Measurements from ENCODE around the gene RFWD3.

The RFWD3 gene

GRCh38 chr16:74652249-74652648, 14.4 kb downstream of the RFWD3 start:
- no peak overlapping the region for H3K4me2 ChIP-seq (ENCODE audit: low read depth, low read length)
- peaks cover 57% of the 10 kb centered on the region for H3K79me2 ChIP-seq (ENCODE audit: low read length)
- no peaks in the 10 kb centered on the region for H3K27me3 ChIP-seq (replicated peaks; ENCODE audit: insufficient read depth, low read length)
- no peaks in the 10 kb centered on the region for H3K4me1 ChIP-seq (ENCODE audit: low read length)
- DNase-seq, result no peak
- H3K9me2 ChIP-seq (replicated peaks; ENCODE audit: insufficient read depth, low read length), result no peaks in the 10 kb centered on the region
- H4K20me1 ChIP-seq (ENCODE audit: insufficient read depth, low read length), result no peaks in the 10 kb centered on the region
- H2AFZ ChIP-seq (ENCODE audit: low read length), result no peak overlapping the region
- no peaks in the 10 kb centered on the region for H3K9me3 ChIP-seq (replicated peaks; ENCODE audit: insufficient read depth, low read length)
- H3K27ac ChIP-seq (ENCODE audit: low read length), result no peak overlapping the region
- H3K9ac ChIP-seq (ENCODE audit: low read length), result no peak overlapping the region
- TF ChIP-seq EZH2 (optimal IDR thresholded peaks at IDR 0.05; ENCODE audit: low read depth, low read length), result no peak
- TF ChIP-seq EZH2phosphoT487 (IDR thresholded peaks at IDR 0.05; ENCODE audit: low read length), result no peak
- TF ChIP-seq, protein P1, sequence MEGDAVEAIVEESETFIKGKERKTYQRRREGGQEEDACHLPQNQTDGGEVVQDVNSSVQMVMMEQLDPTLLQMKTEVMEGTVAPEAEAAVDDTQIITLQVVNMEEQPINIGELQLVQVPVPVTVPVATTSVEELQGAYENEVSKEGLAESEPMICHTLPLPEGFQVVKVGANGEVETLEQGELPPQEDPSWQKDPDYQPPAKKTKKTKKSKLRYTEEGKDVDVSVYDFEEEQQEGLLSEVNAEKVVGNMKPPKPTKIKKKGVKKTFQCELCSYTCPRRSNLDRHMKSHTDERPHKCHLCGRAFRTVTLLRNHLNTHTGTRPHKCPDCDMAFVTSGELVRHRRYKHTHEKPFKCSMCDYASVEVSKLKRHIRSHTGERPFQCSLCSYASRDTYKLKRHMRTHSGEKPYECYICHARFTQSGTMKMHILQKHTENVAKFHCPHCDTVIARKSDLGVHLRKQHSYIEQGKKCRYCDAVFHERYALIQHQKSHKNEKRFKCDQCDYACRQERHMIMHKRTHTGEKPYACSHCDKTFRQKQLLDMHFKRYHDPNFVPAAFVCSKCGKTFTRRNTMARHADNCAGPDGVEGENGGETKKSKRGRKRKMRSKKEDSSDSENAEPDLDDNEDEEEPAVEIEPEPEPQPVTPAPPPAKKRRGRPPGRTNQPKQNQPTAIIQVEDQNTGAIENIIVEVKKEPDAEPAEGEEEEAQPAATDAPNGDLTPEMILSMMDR (IDR thresholded peaks at IDR 0.05; ENCODE audit: low read length), result no peak
- no peaks in the 10 kb centered on the region for H3F3A ChIP-seq (ENCODE audit: insufficient read depth, low read length)
- no peak overlapping the region for H3K4me3 ChIP-seq (ENCODE audit: low read length)
- no peaks in the 10 kb centered on the region for H3K36me3 ChIP-seq (replicated peaks; ENCODE audit: insufficient read depth, low read length)

DNA sequence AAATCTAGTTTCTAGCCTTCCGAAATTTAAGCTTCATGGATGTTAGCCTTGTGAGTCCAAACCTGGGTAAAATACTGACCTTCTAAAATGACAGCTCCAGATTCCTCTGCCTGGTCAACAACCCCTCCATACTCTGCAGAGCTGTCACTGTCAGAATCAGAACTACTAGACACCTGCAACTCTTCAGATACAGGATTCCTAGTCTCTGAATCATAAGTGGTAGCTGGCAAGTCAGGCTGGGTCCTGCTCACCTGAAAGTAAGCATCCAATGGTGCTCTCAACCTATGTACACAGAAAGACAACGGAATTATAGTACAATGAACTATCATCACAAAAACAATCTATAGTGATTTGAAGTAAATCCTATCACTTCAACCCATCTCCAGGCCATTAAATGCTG, 14.8 kb downstream of the RFWD3 start:
- Histone ChIP-seq H3K4me3 (ENCODE audit: low read length) (no peak overlapping the region), H3K27me3 (replicated peaks; ENCODE audit: insufficient read depth, low read length) (no peaks in the 10 kb centered on the region), H3K36me3 (replicated peaks; ENCODE audit: insufficient read depth, low read length) (no peaks in the 10 kb centered on the region), H3K79me2 (ENCODE audit: low read length) (peaks cover 53% of the 10 kb centered on the region), H2AFZ (ENCODE audit: low read length) (no peak overlapping the region), H4K20me1 (ENCODE audit: insufficient read depth, low read length) (no peaks in the 10 kb centered on the region), H3K9ac (ENCODE audit: low read length) (no peak overlapping the region), H3K9me3 (replicated peaks; ENCODE audit: insufficient read depth, low read length) (no peaks in the 10 kb centered on the region), H3K9me2 (replicated peaks; ENCODE audit: insufficient read depth, low read length) (no peaks in the 10 kb centered on the region), H3K4me1 (ENCODE audit: low read length) (no peaks in the 10 kb centered on the region), H3F3A (ENCODE audit: insufficient read depth, low read length) (no peaks in the 10 kb centered on the region), H3K27ac (ENCODE audit: low read length) (no peak overlapping the region), H3K4me2 (ENCODE audit: low read depth, low read length) (no peak overlapping the region)
- no peak for TF ChIP-seq EZH2phosphoT487 (IDR thresholded peaks at IDR 0.05; ENCODE audit: low read length)
- TF ChIP-seq, protein P1 (IDR thresholded peaks at IDR 0.05; ENCODE audit: low read length), result no peak
- TF ChIP-seq EZH2 (optimal IDR thresholded peaks at IDR 0.05; ENCODE audit: low read depth, low read length), result no peak
- no peak for DNase-seq

- no peak for DNase-seq
- Histone ChIP-seq H3K9me3 (replicated peaks; ENCODE audit: insufficient read depth, low read length) (no peaks in the 10 kb centered on the region), H3K9me2 (replicated peaks; ENCODE audit: insufficient read depth, low read length) (no peaks in the 10 kb centered on the region), H2AFZ (ENCODE audit: low read length) (no peak overlapping the region), H3F3A (ENCODE audit: insufficient read depth, low read length) (no peaks in the 10 kb centered on the region), H3K27ac (ENCODE audit: low read length) (no peak overlapping the region), H4K20me1 (ENCODE audit: insufficient read depth, low read length) (no peaks in the 10 kb centered on the region), H3K36me3 (replicated peaks; ENCODE audit: insufficient read depth, low read length) (no peaks in the 10 kb centered on the region), H3K4me1 (ENCODE audit: low read length) (no peaks in the 10 kb centered on the region), H3K4me2 (ENCODE audit: low read depth, low read length) (no peak overlapping the region), H3K27me3 (replicated peaks; ENCODE audit: insufficient read depth, low read length) (no peaks in the 10 kb centered on the region), H3K9ac (ENCODE audit: low read length) (no peak overlapping the region), H3K79me2 (ENCODE audit: low read length) (peaks cover 47% of the 10 kb centered on the region), H3K4me3 (ENCODE audit: low read length) (no peak overlapping the region)
- TF ChIP-seq, protein P1 (IDR thresholded peaks at IDR 0.05; ENCODE audit: low read length), result peak; percentile 18; the same call in 1 of the 2 replicates
- TF ChIP-seq EZH2 (optimal IDR thresholded peaks at IDR 0.05; ENCODE audit: low read depth, low read length), result no peak
These were observed 15.6 kb downstream of the RFWD3 start for GRCh38 chr16:74650966-74651567.
